WTC11 (cell line): ENCODE data around the gene SLIT3.

Experiments used
- NR1H2 ChIP-seq: sonication (generic); formaldehyde crosslinking; IDR thresholded peaks from 2 replicates; pipeline ENCODE4 v1.9.0; 2021; ENCODE audit warnings: mild to moderate bottlenecking, moderate library complexity, missing genetic modification reagents
- TF ChIP-seq, protein P1 (sequence below): sonication (generic); formaldehyde crosslinking; IDR thresholded peaks from 2 replicates; pipeline ENCODE4 v1.8.1; 2022; ENCODE audit warnings: mild to moderate bottlenecking, missing genetic modification reagents, moderate library complexity, borderline replicate concordance
- TF ChIP-seq, protein P2 (sequence below): fragments of 200-600 bp; IDR thresholded peaks from 2 replicates; pipeline ENCODE4 v1.8.0; 2022; ENCODE audit warnings: antibody characterized with exemption

DNA sequence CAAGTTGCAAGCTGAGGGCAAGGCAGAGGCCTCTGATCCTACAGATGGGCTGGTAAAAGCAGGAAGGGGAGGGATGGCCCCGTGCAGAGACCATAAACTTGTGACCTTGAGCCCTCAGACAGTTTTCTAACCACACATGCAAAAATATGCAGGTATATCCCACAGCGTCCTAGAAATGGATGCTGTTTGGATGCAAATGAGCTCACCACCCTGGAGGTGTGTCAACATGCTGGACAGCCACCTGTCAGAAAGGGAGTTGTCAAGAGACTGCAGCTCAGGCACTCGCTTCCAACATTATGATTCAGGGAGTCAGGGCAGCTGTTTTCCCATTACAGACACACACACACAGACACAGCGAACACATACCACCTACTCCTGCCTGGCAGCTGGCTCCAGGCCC is 624.4 kb downstream of the SLIT3 start:
- TF ChIP-seq, protein P1, sequence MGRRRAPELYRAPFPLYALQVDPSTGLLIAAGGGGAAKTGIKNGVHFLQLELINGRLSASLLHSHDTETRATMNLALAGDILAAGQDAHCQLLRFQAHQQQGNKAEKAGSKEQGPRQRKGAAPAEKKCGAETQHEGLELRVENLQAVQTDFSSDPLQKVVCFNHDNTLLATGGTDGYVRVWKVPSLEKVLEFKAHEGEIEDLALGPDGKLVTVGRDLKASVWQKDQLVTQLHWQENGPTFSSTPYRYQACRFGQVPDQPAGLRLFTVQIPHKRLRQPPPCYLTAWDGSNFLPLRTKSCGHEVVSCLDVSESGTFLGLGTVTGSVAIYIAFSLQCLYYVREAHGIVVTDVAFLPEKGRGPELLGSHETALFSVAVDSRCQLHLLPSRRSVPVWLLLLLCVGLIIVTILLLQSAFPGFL, result no peak
- TF ChIP-seq NR1H2, result no peak
- TF ChIP-seq, protein P2, sequence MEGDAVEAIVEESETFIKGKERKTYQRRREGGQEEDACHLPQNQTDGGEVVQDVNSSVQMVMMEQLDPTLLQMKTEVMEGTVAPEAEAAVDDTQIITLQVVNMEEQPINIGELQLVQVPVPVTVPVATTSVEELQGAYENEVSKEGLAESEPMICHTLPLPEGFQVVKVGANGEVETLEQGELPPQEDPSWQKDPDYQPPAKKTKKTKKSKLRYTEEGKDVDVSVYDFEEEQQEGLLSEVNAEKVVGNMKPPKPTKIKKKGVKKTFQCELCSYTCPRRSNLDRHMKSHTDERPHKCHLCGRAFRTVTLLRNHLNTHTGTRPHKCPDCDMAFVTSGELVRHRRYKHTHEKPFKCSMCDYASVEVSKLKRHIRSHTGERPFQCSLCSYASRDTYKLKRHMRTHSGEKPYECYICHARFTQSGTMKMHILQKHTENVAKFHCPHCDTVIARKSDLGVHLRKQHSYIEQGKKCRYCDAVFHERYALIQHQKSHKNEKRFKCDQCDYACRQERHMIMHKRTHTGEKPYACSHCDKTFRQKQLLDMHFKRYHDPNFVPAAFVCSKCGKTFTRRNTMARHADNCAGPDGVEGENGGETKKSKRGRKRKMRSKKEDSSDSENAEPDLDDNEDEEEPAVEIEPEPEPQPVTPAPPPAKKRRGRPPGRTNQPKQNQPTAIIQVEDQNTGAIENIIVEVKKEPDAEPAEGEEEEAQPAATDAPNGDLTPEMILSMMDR, result no peak
